Suppressor macrophage (primary cell): ENCODE data around the gene PARP16.

Experiments used
- DNase-seq, 4 experiments: peaks; one replicate each; pipeline ENCODE4 v3.0.0-alpha.2; 2020 to 2022
- total RNA-seq, 17 experiments: gene quantifications; one replicate each; lab custom pipeline; 2026; ENCODE audit warnings: mixed read lengths in 6 of 17, inconsistent platforms in 3 of 17; lab: John Stamatoyannopoulos, UW

Gene PARP16, protein sequence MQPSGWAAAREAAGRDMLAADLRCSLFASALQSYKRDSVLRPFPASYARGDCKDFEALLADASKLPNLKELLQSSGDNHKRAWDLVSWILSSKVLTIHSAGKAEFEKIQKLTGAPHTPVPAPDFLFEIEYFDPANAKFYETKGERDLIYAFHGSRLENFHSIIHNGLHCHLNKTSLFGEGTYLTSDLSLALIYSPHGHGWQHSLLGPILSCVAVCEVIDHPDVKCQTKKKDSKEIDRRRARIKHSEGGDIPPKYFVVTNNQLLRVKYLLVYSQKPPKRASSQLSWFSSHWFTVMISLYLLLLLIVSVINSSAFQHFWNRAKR
- 0.57 to 9.9 (median 7.2) reads per million in 17 experiments for total RNA-seq

DNA sequence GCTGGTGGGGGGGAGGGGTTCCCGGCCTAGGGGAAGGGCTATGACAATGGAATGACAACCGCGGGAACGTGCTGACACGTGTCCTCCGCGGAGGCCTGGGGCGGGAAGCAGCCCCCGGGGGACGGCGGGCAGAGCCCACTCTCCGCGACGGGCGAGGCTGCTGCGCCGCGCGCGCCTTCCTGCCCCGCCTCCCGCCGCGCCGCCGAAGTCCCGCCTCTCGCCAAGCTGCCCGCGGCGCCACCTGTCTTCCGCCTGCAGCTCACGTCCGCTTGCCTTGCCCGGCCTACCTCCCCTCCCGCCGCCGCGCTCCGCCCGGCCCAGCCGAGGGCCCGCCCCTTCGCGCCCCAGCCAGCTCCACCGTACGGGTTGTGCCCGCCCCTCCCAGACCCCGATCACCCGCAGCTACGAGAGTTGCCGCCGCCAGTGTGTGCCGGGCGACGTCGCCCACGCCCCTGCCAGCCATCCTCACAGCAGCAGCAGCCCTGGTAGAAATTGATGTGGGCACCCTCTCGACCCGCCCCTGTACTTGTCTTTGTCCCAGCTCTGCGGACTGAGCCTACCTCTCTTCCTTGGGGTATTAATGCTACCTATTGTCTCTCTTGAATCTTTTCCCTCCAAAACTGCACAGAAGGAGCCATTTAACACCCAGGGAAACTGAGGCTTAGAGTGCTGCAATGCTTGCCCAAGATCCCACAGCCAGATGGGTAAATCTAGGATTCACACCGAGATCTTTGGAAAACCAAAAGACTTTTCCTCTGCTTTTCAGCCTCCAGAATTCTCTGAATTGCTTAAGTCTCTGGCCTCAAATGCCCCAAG lies at the start of gene PARP16:
Gene PARP16 (minus strand): TSS at position 180 of the 816 bp plus-strand sequence. CDS start 457 bp downstream, outside the sequence.
- DNase-seq = peak; percentile 78 to 94 (median 90)

DNA sequence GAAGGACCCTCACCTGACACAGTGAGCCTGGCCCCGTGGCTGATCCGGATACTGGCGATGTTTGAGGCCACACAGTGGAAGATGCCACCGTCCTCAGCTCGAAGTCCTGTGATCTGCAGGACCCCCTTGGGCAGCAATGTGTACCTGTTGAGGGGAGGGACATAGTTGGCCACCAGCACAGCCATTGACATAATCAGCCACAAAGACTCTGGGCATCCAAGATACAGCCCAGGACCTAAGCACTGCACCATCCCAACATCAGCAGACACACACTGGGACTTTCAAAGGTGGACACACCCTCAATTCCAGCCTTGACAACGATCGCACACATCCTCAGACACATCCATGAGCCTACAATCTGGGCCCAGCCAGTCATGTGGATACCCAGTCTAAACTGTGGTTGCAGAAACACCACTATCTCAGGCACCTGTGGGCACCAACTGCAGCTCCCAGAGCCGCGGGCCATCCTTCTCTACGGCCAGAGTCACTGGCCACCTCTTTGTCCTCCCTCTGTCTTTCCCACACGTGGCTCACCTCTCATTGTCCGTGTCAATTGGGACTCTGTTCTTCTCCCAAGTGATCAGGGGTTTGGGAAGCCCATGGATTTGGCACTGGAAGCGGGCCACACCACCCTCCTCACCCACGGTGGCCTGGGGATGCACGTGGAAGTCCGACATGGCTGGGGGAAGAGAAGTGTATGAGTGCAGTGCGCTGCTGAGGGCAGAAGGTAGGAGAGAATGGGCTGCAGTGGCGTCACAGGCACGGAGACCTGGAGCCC lies 48.8 kb upstream of the PARP16 start:
- DNase-seq = no peak

DNA sequence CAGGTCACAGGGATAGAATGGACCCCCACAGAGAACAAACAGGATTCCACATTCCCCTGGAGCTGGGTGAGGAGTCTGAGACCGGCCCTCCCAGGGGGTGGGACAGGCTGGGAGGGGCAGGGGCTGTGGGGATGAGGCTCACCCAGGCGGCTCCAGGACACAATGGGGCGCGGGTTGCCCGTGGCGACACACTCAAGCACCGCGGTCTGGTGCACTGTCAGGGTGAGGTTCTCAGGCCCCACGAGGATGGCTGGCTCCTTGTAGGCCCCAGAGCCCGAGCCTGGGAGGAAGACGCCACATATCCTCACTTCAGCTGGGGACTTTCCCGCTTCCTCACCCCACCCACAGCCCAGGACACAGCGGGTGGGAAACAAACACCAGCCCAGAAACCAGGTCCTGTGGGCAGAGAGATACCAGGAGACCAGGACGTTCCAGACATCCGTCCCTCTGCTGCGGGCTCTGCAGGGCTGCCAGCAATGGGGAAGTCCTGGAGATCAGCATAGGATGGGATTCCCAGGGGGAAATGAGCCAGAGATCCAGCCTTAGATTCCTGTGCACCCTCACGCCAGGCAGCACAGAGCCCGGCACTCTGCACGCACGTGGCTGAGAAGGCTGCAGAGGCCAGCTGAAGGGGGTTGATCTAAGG lies 48.0 kb upstream of the PARP16 start:
- DNase-seq = no peak

DNA sequence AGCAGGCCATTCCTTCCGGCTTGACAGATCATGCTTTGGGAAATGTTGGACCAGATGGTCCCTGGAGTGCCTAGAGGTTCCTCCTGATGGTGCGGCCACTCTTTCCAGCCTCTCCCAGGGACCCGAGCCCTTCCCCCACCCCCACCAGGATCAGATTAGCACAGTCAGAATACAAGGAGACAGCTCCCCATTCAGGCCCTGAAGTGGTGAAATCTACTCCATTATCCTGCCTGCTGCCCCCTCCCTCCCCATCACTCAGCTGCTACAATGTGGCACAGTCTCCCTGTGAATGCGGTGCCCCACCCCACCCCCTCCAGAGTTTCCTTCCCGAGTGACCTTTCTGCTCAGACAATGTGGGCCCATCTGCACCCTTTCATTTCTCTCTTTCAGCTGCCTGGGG lies 47.2 kb upstream of the PARP16 start:
- DNase-seq = no peak

DNA sequence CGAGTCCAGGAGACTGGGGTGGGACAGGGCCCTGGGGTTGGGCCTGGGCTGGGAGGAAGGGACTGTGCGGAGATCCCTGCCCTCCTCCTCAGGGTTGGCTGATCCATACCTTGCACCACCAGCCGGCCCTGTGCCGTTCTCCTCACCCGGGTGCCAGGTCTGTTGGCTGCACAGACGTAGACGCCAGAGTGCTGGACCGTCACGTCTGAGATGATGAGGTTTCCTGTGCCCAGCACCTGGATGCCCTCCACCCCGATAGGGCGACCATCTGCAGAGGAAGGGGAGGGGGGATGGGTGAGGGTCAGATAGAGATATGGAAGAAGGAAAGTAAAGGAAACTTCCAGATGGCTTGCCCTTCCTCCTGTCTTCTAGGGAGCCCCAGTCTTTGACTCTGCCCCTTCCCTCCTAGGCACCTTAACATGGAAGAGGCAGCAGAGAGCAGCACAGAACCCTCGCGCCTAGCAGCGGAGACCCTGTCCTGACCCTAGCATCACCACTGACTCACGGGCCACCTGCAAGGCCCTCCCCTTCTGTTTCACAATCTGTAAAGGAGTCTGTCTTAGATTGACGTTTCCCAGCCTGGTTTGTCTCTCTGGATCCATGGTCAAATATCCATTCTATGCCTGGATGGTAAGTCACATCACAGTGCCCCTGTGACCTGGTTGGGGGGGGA lies 46.6 kb upstream of the PARP16 start:
- no peak for DNase-seq

DNA sequence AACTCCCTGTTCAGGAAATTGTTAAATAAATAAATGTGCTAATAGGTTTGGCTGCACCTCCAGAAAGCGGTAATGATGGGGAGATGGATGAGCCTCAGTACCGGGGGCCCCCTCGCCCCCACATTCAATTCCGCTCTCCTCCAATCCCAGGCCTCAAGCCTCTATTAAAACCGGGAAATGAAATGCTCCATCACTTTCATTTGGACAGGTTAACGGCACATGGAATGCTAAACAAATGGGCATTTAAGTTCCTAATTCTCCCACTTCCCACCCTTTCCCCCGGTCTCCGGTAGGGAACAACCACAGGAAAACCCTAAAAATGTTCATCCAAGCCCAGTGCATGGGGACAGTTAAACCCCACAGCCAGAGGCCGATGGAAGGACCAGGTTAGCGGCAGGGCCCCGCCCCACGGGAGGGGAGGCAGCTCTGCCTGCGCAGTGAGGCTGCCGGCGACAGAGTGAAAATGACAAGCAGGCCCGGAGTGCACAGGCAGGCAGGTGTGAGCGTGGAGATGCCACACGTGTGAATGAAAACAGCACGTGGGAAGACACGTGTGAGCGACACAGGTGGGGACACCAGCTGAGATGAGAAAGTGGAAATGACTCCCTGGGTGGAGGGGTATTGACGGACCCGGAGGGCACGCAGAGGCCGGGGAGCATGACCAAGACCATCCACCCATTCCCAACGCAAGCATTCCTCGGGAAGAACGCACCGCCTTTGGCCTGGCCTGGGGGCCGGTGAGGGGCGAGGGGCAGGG lies 45.9 kb upstream of the PARP16 start:
- DNase-seq = no peak

DNA sequence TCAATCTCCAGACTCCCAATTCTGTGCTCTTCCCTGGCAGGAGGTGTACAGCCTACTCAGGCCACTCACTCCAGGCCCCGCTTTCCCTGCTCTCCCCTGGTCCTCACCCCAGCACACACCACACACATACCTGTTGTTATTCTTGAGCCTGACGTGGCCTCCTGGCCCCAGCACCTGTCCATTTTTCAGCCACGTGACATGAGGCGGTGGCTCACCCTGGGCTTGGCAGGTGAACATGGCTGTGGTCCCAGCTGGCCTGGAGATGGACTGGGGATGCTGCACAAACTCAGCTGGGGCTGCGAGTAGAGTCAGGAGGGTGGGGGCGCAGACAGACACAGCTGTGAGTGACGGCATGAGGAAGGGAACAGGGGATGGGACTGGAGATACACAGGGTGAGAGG lies 45.1 kb upstream of the PARP16 start:
- DNase-seq = no peak

DNA sequence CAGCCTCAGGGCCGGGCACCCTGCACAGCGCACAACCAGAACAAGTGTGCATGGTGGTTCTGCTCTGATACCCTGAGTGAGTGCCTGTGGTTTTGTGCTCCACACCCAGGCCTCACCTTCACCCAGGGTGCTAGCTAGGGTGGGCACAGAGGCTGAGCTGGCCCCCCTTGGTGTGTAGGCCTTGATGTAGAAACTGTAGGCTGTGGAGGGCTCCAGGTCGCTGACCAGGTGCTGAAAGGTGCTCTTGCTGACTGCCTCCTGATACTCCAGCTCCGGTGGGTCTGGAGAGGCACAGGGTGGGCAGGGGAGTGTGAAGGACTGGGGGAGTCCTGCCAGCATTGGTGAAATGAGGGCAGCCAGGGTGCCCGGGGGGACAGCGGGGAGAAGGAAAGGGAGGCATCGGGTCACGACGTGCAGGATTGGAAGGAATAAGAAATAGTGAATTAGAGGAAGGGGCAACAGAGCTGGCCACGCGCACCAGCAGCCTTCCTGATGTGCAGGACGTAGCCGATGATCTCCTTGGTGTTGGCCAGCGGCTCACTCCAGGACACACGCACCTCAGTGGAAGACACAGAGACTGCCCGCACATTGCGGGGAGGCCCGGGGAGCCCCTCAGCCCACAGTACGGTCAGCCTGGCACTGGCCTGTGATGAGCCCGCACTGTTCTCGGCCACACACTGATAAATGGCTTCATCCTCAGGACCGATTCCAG lies 44.4 kb upstream of the PARP16 start:
- DNase-seq = no peak

DNA sequence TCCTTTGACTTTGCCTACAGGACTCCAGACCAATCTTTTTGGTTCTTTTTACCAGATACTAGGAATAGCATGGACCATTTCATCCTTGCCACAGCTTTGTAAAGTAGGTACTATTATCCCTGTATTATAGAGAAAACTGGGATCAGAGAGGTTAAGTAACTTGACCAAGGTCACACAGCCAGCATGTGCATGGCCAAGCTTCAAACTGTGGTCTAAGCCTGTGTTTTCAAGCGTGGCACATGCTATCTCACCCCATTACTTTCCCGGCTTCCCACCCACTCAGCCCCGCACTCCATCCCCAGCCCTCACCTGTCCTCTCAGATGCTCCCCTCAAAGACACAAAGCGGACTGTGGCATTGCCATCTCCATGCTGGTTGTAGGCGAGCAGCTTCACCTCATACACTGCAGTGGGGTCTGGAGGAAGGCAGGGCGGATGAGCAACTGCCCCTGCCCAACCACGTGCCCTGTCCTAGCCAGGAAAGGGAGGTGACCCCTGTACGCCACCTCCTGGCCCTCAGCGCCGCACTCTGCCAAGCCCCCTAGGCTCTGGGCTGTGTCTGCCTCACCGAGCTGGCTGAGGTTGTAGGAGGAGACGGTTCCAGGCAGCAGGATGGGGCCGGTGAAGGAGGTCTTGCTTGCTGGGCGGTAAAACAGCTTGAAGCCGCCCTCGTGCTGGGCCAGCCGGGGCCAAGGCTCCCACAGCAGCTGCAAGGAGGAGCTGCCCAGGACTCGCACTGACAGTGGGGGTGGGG lies 43.5 kb upstream of the PARP16 start:
- DNase-seq = no peak

DNA sequence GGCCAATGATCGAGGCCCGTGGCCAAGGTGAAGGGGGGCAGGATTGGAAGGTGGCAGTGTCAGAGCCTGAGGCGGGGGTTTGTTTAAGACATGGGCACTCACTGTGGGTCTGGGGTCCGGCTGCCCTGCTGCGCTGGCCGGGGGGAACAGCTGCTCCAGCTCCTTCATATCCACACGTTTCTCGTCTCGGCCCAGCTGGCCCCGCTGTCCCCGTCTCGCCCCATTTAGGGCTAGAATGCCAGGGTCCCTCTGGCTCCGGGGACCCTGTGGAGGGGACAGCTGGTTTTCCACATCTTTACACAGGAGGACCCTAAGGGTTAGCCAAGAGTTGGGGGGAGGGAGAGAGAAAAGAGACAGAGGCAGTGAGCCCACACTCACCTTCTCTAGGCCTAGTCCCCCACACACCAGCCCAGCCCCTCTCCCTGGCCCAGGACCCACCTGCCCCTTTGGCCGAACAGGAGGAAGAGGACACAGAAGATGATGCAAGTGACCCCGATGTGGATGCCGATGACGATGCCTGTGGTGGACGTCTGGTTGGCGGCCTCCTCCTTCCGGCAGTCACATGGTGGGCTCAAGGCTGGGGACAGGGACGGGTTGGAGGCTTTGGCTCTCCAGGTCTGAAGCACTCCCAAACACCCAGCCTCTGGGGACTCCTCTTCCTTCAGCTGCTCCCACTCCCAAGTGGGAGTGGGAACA lies 42.8 kb upstream of the PARP16 start:
- DNase-seq = no peak

DNA sequence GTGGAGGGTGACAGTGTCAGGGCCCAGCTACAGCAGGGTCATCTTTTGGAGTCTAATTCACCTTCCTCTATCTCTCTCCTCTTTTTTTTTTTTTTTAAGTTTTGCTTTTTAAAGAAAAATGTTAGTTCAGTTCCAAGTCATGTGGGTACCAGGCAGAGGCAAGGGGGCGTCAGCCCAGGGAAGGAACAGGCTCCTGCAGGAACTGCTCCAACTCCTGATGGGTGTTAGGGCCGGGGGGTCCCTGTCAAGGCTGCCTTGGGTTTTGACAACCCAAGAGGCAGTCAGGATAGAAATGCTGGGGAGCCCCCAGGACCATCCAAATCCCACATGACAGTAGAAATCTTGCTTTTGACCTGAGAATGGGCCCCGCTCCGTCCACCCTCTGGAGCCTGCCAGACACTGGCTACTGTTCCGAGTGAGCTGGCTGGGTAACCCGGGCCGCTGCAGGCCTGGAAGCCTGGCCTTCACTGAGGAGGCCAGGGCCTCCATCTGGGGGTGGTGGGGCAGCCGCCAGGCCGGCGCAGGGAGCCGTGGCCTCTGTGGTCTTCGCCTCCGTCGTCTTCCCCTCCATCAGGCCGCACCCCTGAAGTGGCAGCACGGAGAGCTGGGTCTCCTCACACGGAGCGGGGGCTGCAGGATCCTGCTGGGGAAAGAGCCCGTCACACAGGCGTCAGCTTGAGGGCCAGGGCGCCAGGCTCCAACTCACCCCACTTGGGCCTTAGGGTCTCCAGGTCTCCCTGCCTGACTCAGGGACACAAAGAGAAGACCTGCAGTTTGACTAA lies 42.0 kb upstream of the PARP16 start:
- DNase-seq = no peak

DNA sequence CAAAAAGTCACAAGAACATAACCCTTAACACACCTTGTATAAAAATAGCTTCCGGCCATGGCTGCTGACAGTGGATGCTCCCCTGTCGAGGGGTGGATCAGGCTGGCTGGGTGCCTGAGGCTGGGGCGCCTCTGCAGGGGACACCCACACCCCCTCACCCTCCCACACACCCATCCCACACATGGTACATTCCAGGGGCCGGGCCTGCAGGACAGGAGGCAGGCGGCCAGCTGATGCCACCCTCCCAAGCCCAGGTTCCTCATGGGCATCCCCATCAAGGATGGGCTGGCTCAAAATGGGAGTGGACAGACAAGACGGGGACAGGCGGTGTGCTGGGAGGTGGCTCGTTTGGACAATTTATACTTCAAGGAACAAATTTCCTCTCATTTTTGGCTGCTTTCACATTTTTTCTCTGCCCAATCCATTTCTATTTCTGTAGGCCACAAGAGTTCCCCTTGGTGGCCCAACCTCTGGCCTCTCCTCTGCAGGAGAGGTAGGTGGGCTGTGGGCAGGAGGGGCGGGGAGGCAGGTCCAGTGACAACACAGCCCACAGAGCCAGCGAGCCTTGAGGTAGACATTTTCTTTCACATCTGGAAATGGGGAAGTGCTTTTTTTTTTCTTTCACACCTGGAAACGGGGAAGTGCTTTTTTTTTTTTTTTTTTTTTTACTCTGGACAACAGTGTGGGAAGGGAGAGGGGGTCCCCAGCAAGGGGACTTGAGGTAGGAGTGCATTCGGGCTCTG lies 41.1 kb upstream of the PARP16 start:
- DNase-seq = peak in 1 of 4 experiments; percentile 30

DNA sequence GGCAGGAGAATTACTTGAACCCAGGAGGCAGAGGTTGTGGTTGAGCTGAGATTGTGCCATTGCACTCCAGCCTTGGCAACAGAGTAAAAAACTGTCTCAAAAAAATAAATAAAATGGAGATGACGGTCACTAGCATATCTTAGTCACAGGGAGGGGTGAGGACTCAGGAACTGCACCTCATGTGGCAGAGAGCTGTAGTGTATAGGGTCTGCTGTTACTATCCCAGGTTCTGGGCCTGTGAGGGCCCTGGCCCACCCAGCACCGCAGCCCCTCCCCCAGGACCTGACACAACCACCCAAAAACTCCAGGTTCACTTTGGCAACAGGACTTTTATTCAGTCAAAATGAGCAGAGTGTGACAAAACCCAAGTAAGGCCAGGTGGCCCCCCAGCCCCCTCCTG lies 40.1 kb upstream of the PARP16 start:
- no peak for DNase-seq

DNA sequence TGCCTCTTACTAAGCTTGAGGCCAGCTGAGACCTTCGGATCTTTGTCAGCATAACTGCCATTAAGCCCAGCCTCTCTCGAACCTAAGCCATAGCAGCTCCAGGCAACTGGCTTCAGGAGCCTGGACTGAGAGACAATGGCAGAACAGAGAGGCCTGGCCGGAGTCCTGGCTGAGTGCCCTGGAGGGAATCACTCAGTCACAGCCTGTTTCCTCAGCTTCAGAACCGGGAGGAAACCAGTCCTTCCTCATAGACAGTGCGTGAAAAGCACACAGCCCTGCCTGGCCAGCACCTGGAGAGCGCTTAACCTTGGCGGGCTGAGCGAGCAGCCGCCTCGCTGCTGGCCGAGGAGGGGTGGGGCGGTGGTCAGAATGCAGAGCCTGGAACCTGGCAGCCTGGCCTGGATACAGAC lies 39.4 kb upstream of the PARP16 start:
- peak in 2 of 4 experiments; percentile 9 to 16 for DNase-seq

DNA sequence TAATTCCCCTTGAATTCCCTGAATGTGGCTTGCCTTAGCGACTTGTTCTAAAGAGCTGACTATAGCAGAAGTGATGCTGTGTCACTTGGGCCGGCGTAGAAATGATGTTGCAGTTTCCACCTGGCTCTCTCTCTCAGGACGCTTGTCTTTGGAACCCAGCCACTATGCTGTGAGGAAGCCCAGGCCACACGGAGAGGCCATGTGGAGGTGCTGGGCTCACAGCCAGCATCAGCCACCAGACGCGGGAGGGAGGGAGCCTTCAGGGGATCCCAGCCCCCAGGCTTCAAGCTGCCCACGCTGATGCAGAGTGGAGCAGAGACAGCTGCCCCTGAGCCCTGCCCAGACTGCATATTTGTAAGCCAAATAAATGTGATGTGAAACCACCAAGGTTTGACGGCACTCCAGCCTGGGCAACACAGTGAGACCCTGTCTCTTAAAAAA lies 36.4 kb upstream of the PARP16 start:
- DNase-seq = no peak

DNA sequence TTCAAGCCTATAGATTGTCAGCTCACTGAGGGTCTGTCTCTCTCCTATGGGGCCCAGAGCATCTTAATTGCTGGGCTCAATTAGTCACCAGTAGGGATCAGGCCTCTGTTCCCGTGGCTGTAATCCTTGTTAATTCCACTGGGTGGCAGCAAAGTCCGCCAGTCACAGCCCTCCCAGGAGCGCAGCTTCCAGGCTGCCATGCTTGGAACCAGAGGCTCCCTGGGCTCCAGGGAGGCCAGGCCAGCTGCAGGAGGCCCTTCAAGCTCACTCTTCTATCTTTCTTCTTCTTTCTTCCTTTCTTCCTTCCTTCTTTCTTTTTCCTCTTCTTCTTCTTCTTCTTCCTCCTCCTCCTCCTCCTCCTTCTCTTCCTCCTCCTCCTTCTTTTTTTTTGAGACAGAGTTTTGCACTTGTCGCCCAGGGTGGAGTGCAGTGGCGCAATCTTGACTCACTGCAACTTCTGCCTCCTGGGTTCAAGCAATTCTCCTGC lies 32.2 kb upstream of the PARP16 start:
- peak; percentile 84 to 89 (median 86) for DNase-seq

DNA sequence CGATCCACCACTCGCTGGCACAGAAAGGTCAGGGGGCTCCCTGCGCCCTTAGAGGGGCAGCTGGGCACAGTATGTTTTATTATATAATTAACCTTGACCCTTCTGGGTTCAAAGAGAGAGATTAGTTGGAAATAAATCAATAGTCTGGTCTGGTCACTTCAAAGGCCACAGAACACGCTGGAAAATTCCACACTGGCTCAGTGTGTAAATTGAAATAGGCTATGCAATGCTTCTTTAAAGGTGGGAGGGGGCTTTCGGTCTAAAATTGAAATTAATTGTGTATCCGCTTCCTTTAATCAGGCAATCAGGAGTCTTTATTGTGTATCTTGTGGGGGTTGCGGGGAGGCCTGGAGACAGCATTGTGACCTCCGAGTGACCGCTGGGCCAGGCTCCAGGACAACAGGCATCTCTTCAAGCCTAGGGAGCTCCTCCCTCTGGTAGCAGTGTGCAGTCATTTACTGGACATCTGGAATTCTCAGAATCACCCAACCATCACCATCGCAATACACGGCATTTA lies 25.8 kb upstream of the PARP16 start:
- DNase-seq = no peak
